Mesendoderm (in vitro differentiated cells): Measurements from ENCODE around the gene RPS29. TPM values are rescaled to one million over a fixed set of nuclear protein-coding genes. Genes with fewer than 3 reads are reported as not detected.

Experiments
- DNase-seq: peaks from one replicate; pipeline ENCODE4 v3.0.0; 2013
- H2AK5ac ChIP-seq: 2 replicates; pipeline ENCODE4 v1.6.1; 2013; ENCODE audit warnings: low read length, inconsistent platforms
- H2BK120ac ChIP-seq: 2 replicates; pipeline ENCODE4 v1.6.1; 2013; ENCODE audit warnings: low read depth, mild to moderate bottlenecking, low read length, moderate library complexity, mixed read lengths
- H2BK15ac ChIP-seq: replicated peaks from 2 replicates; pipeline ENCODE4 v1.6.1; 2013; ENCODE audit warnings: low read depth, mild to moderate bottlenecking, moderate library complexity
- H2BK5ac ChIP-seq: 2 replicates; pipeline ENCODE4 v1.6.1; 2013; ENCODE audit warnings: low read length, inconsistent platforms
- H3K18ac ChIP-seq: 2 replicates; pipeline ENCODE4 v1.6.1; 2013; ENCODE audit warnings: mild to moderate bottlenecking, low read length, mixed read lengths
- H3K23ac ChIP-seq: one replicate; pipeline ENCODE4 v1.6.1; 2013; ENCODE audit warnings: low read length
- H3K27ac ChIP-seq: 2 replicates; pipeline ENCODE4 v1.5.1; 2013; ENCODE audit warnings: low read depth, mild to moderate bottlenecking, inconsistent platforms, low read length, moderate library complexity
- H3K27me3 ChIP-seq: 2 replicates; pipeline ENCODE4 v1.6.1; 2013; ENCODE audit warnings: low read length, control low read depth, mild to moderate bottlenecking, inconsistent platforms; ENCODE audit not compliant: insufficient read depth, poor library complexity
- H3K36me3 ChIP-seq: 2 replicates; pipeline ENCODE4 v1.6.1; 2013; ENCODE audit warnings: low read length, inconsistent platforms; ENCODE audit not compliant: control insufficient read depth, insufficient read depth
- H3K4ac ChIP-seq: one replicate; pipeline ENCODE4 v1.6.1; 2013; ENCODE audit warnings: low read depth, mild to moderate bottlenecking, low read length, moderate library complexity
- H3K4me1 ChIP-seq: 2 replicates; pipeline ENCODE4 v1.6.1; 2013; ENCODE audit warnings: low read depth, low read length, inconsistent platforms; ENCODE audit not compliant: control insufficient read depth
- H3K4me2 ChIP-seq: 2 replicates; pipeline ENCODE4 v1.6.1; 2013; ENCODE audit warnings: low read length
- H3K4me3 ChIP-seq: 2 replicates; pipeline ENCODE4 v1.5.1; 2013; ENCODE audit warnings: mild to moderate bottlenecking, low read length
- H3K56ac ChIP-seq: one replicate; pipeline ENCODE4 v1.6.1; 2013; ENCODE audit warnings: low read length
- H3K79me1 ChIP-seq: 2 replicates; pipeline ENCODE4 v1.6.1; 2013; ENCODE audit warnings: low read length, inconsistent platforms
- H3K79me2 ChIP-seq: 2 replicates; pipeline ENCODE4 v1.6.1; 2013; ENCODE audit warnings: mild to moderate bottlenecking, low read length; ENCODE audit not compliant: control insufficient read depth, insufficient read depth
- H3K9ac ChIP-seq: 2 replicates; pipeline ENCODE4 v1.6.1; 2013; ENCODE audit warnings: low read length, inconsistent platforms
- H4K5ac ChIP-seq: one replicate; pipeline ENCODE4 v1.6.1; 2013; ENCODE audit warnings: low read length
- H4K8ac ChIP-seq: one replicate; pipeline ENCODE4 v1.6.1; 2013; ENCODE audit warnings: low read depth, mild to moderate bottlenecking, control low read depth, low read length, moderate library complexity
- WGBS: extraction: QIAGEN DNeasy Blood & Tissue Kit; methylation state at CpG from one replicate; pipeline ENCODE4 v1.1.7; 2013; ENCODE audit warnings: low lambda C conversion rate, missing lambda C conversion rate; ENCODE audit not compliant: insufficient coverage; ENCODE audit errors: extremely low coverage; 5-methylcytosine and 5-hydroxymethylcytosine counted together
- polyA plus RNA-seq, 2 experiments: library from polyadenylated mRNA; stranded (reverse); fragments of 200-250 nt; gene quantifications; one replicate each; pipeline ENCODE4 v1.2.3, GENCODE V29; 2013

The RPS29 gene
- polyA plus RNA-seq (2013, experiment 1 of 2) = 20,930 TPM
- polyA plus RNA-seq (2013, experiment 2 of 2) = 20,188 TPM

DNA sequence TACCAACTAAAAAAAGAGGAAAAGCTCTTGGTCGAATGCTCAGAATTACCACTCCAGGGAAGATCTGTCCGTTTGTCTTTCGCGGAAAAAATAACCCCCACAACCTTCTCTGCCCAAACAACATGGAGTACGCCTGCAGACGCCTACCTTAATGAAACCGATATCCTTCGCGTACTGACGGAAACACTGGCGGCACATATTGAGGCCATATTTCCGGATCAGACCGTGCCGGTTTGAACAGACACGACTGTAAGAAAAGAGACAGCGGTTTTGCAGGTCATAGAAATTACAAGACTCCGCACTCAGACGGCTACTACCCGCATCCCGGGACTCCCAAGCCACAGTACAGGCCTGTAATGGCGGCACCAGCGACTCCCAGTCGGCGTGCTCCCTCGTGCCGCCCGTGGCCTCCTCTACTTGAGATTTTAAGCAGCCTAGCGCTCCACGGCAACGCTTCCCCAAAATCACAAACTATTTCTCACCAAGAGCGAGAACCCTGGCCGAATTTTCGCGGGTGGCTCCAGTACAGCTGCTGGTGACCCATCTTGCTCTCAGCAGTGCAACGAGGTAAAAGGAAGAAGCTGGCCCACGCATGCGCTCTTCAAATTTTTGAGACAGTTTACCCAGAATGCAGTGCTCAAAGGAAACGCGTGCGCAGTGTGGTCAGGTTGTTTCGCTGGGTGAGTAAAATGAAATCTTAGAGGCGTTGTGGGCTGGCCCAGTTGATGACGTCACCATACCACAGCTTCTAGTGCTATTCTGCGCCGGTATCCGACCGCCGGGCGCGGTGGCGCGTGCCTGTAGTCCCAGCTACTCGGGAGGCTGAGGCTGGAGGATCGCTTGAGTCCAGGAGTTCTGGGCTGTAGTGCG is at the start of gene RPS29:
Gene RPS29 (minus strand): TSS at position 578 of the 870 bp plus-strand sequence. CDS start 34 bp downstream, at position 544.
- Histone ChIP-seq H2BK5ac (peak within 1 kb of the TSS; percentile 78), H3K79me1 (peaks cover 9% of the 10 kb centered on the region), H3K56ac (peak within 1 kb of the TSS; percentile 99), H3K27me3 (no peaks in the 10 kb centered on the region), H3K36me3 (peaks cover 6% of the 10 kb centered on the region), H3K9ac (peak within 1 kb of the TSS; percentile 100), H3K18ac (peak within 1 kb of the TSS; percentile 72), H2BK15ac (no peak within 1 kb of the TSS), H2BK120ac (no peak within 1 kb of the TSS), H3K23ac (peak within 1 kb of the TSS; percentile 80), H3K4me2 (peak within 1 kb of the TSS; percentile 44), H2AK5ac (peak within 1 kb of the TSS; percentile 97), H3K4me1 (no peaks in the 10 kb centered on the region), H3K27ac (peak within 1 kb of the TSS; percentile 68), H3K4me3 (peak within 1 kb of the TSS; percentile 100), H4K5ac (no peak within 1 kb of the TSS), H3K79me2 (peaks cover 46% of the 10 kb centered on the region), H3K4ac (peak within 1 kb of the TSS; percentile 64), H4K8ac (peak within 1 kb of the TSS; percentile 57)
- no CpG with 5 or more reads among the region's 55 CpGs for WGBS
- DNase-seq = peak; percentile 100

- peak; percentile 91 for DNase-seq
These were observed 48.6 kb upstream of the RPS29 start, which contains the start of gene DNAAF2 for GRCh38 chr14:49634547-49635334. Gene DNAAF2, minus strand, starts transcription at chr14:49635244. Its CDS starts 95 bp downstream, at chr14:49635149.

DNA sequence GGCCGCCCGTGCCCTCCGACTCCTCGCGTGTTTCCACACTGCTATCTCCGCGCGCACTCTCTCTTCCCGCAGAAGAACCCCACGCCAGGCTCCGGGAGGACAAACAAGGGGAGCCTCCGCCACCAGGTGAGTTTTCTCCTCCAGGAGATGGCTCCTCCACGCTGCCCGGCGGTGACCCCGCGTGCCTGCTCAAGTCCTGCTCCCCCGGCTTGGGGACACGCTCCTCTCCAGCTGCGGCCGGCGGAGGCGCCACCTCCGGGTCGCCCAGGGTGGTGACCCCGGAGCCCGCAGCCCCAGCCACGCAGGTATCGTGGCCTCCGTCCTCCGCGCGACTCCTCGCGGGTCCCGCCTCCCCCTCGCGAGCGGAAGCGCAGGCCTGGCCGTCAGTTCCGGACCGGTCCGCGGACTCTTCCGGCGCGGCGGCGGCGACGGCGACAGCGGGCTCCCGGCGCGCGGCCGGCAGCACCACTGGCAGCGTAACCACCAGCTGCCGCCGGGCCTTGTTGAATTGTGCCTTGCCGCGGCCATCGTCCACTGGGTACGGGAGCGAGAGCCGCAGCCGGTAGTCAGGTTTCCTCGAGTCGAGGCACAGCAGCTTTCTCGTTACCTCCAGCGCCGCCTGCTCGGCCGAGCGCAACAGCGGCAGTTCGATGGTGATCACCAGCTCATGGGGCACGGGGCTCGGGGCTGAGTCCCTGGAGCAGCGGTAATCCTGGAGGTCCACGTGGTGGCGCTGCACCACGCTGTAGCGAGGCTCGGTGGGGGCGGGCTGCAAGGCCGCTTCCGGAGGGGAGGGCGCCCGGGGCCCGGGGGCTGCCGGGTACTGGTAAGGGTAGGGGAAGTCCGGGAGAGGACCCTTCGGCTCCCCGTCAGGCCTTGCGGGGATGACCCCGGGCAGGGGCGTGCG is 47.7 kb upstream of the RPS29 start:
- Histone ChIP-seq H2BK5ac (peak overlapping the region; percentile 97), H3K4me2 (peak overlapping the region; percentile 96), H2BK120ac (no peak overlapping the region), H3K18ac (peak overlapping the region; percentile 88), H3K36me3 (no peaks in the 10 kb centered on the region), H4K8ac (peak overlapping the region; percentile 70), H3K9ac (peak overlapping the region; percentile 99), H3K27me3 (no peaks in the 10 kb centered on the region), H3K23ac (peak overlapping the region; percentile 97), H3K4ac (peak overlapping the region; percentile 88), H3K4me3 (peak overlapping the region; percentile 99), H4K5ac (no peak overlapping the region), H3K56ac (peak overlapping the region; percentile 99), H3K79me1 (peaks cover 7% of the 10 kb centered on the region), H2BK15ac (no peak overlapping the region), H3K27ac (peak overlapping the region; percentile 99), H3K4me1 (no peaks in the 10 kb centered on the region), H3K79me2 (peaks cover 53% of the 10 kb centered on the region), H2AK5ac (no peak overlapping the region)
- WGBS = no CpG with 5 or more reads among the region's 101 CpGs
- peak; percentile 98 for DNase-seq

More at GRCh38 chr14:49634547-49635334, 48.6 kb upstream of the RPS29 start, which contains the start of gene DNAAF2:
- no peak within 1 kb of the TSS for H2AK5ac ChIP-seq
- H2BK15ac ChIP-seq = no peak within 1 kb of the TSS
- H3K9ac ChIP-seq = peak within 1 kb of the TSS; percentile 99
- H3K79me1 ChIP-seq = peaks cover 7% of the 10 kb centered on the region
- no CpG with 5 or more reads among the region's 80 CpGs for WGBS
- peak within 1 kb of the TSS; percentile 88 for H3K4ac ChIP-seq
- no peaks in the 10 kb centered on the region for H3K27me3 ChIP-seq
- H3K4me1 ChIP-seq = no peaks in the 10 kb centered on the region
- no peak within 1 kb of the TSS for H4K8ac ChIP-seq
- H3K23ac ChIP-seq = peak within 1 kb of the TSS; percentile 29
- H3K36me3 ChIP-seq = no peaks in the 10 kb centered on the region
- H3K18ac ChIP-seq = peak within 1 kb of the TSS; percentile 88
- peak within 1 kb of the TSS; percentile 99 for H3K4me3 ChIP-seq
- H3K4me2 ChIP-seq = peak within 1 kb of the TSS; percentile 96
- H3K56ac ChIP-seq = peak within 1 kb of the TSS; percentile 99
- peaks cover 48% of the 10 kb centered on the region for H3K79me2 ChIP-seq
- H3K27ac ChIP-seq = peak within 1 kb of the TSS; percentile 99
- H4K5ac ChIP-seq = no peak within 1 kb of the TSS
- no peak within 1 kb of the TSS for H2BK120ac ChIP-seq
- peak within 1 kb of the TSS; percentile 97 for H2BK5ac ChIP-seq

DNA sequence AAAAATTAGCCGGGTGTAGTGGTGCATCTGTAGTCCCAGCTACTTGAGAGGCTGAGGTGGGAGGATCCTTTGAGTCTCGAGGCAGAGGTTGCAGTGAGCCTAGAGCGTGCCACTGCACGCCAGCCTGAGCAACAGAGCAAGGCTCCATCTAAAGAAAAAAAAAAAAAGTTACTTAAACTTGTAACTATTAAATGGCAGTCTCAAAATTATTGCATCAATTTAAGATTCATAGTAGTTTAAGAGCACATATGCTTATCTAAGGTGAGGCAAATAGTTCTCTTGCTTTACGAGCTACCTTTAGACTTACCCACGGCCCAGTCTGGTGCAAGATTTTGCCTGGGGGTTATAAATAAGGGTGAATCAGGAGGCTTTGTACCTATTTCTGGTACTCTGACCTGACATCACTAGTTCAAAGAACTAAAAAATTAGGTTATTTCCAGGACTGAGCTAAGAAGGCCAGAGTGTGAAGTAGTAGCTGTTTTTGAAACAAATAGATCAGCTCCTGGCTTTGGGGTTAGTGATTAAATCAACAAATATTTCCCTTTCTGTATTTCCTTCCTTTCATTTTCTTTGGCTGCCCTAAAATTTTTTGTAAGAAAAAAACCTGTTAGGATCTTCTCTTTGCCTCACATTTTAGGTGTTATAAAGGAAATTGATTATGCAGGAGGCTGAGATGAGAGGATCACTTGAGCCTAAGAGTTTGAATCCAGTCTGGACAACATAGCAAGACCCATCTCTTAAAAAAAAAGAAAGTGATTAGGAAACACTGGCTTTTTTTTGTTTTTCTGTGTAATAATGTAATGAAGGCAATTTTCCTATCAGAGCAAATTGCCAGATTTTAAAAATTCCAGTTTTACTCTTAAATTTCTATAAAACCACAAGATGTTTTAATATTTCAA is 38.0 kb upstream of the RPS29 start:
- H2BK15ac ChIP-seq = no peak overlapping the region
- no peak overlapping the region for H3K4ac ChIP-seq
- no peak overlapping the region for H3K18ac ChIP-seq
- H3K56ac ChIP-seq = no peak overlapping the region
- H3K4me3 ChIP-seq = no peak overlapping the region
- no peak overlapping the region for H2BK5ac ChIP-seq
- DNase-seq = no peak
- no peaks in the 10 kb centered on the region for H3K36me3 ChIP-seq
- H2BK120ac ChIP-seq = no peak overlapping the region
- H3K9ac ChIP-seq = no peak overlapping the region
- peaks cover 25% of the 10 kb centered on the region for H3K79me2 ChIP-seq
- H4K8ac ChIP-seq = no peak overlapping the region
- no peak overlapping the region for H2AK5ac ChIP-seq
- H4K5ac ChIP-seq = no peak overlapping the region
- WGBS = no CpG with 5 or more reads among the region's 6 CpGs
- peaks cover 7% of the 10 kb centered on the region for H3K79me1 ChIP-seq
- H3K4me1 ChIP-seq = peaks cover 3% of the 10 kb centered on the region
- H3K23ac ChIP-seq = no peak overlapping the region
- H3K27ac ChIP-seq = no peak overlapping the region
- H3K27me3 ChIP-seq = no peaks in the 10 kb centered on the region
- no peak overlapping the region for H3K4me2 ChIP-seq
